BJ (cell line): ENCODE results near the gene NR5A1. TPM values are rescaled to one million over a fixed set of nuclear protein-coding genes. Genes with fewer than 3 reads are reported as not detected.

Experiments used
- CTCF ChIA-PET: fragments of 350-600 bp; formaldehyde crosslinking; extraction: SDS; loops from one replicate; lab custom pipeline; 2021; ENCODE audit warnings: antibody characterized with exemption, inconsistent platforms; lab: Yijun Ruan, JAX
- POLR2A ChIA-PET: fragments of 300-600 bp; sonication (Branson Sonifier 250); formaldehyde crosslinking; extraction: SDS; loops from one replicate; lab custom pipeline; 2021; ENCODE audit warnings: antibody characterized with exemption; lab: Charles Lee
- DNase-seq: peaks from one replicate; pipeline ENCODE4 v3.0.0-alpha.2; 2011; ENCODE audit warnings: low read depth
- H3K27me3 ChIP-seq: 2 replicates; pipeline ENCODE4 v1.6.0; 2011; ENCODE audit warnings: low read length; ENCODE audit not compliant: control insufficient read depth, insufficient read depth
- H3K36me3 ChIP-seq: 2 replicates; pipeline ENCODE4 v1.5.1; 2011; ENCODE audit warnings: low read length; ENCODE audit not compliant: control insufficient read depth, insufficient read depth
- H3K4me3 ChIP-seq: 2 replicates; pipeline ENCODE4 v1.5.1; 2011; ENCODE audit warnings: low read depth, mild to moderate bottlenecking, control low read depth, low read length
- polyA plus RNA-seq: library from polyadenylated mRNA; depleted of rRNA; stranded (reverse); fragments of >200 nt; gene quantifications from 2 replicates; pipeline ENCODE4 v1.2.3, GENCODE V29; 2011
- TF ChIP-seq, protein P1 (sequence below): IDR thresholded peaks from 2 replicates; pipeline ENCODE4 v1.5.1; 2011; ENCODE audit warnings: low read depth, mild to moderate bottlenecking, control low read depth, inconsistent platforms, low read length, moderate library complexity; ENCODE audit not compliant: insufficient read depth

Gene NR5A1
- polyA plus RNA-seq, 1 experiment, result not detected

DNA sequence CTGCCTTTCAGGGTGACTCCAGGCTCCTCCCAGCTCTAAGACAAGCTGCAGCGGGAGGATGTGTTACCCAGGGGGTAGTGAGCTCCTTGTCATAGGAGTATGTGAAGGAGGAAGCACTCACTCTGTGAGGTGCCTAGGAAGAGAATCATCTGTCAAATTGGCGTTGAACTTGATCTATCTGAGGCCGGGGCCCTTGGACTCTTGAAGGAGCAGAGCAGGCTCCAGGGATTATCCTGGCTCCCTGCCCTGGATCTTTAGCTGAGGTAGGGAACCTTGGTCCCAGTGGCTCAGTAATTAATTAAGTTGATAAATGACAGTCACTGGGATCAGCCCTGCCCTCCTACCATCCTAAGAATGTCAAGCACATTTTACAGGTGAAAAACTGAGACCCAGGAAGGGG lies 41.5 kb downstream of the NR5A1 start:
- ChIA-PET CTCF (no interaction called here), POLR2A (no interaction called here)
- TF ChIP-seq, protein P1, sequence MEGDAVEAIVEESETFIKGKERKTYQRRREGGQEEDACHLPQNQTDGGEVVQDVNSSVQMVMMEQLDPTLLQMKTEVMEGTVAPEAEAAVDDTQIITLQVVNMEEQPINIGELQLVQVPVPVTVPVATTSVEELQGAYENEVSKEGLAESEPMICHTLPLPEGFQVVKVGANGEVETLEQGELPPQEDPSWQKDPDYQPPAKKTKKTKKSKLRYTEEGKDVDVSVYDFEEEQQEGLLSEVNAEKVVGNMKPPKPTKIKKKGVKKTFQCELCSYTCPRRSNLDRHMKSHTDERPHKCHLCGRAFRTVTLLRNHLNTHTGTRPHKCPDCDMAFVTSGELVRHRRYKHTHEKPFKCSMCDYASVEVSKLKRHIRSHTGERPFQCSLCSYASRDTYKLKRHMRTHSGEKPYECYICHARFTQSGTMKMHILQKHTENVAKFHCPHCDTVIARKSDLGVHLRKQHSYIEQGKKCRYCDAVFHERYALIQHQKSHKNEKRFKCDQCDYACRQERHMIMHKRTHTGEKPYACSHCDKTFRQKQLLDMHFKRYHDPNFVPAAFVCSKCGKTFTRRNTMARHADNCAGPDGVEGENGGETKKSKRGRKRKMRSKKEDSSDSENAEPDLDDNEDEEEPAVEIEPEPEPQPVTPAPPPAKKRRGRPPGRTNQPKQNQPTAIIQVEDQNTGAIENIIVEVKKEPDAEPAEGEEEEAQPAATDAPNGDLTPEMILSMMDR, result no peak
- Histone ChIP-seq H3K36me3 (no peaks in the 10 kb centered on the region), H3K4me3 (no peak overlapping the region), H3K27me3 (peaks cover 5% of the 10 kb centered on the region)
- no peak for DNase-seq

DNA sequence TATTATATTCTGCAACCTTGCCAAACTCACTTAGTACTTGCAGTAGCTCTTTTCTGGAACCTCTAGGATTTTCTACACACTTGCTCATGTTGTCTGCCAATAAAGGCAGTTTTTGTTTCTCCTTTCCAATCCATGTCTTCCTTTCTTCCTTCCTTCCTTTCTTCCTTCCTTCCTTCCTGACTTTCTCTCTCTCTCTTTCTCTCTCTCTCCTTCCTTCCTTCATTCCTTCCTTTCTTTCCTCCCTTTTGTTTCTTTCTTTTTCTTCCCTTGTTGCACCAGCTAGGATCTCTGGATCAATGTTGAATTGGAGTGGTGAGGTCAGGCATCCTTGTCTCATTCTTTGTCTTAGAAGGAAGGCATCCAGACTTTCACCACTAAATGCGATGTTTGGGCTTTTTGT lies 44.5 kb downstream of the NR5A1 start:
- H3K27me3 ChIP-seq, result no peaks in the 10 kb centered on the region; the same call in 1 of the 2 replicates
- DNase-seq, result no peak
- POLR2A ChIA-PET, result no interaction called here
- CTCF ChIA-PET, result interaction anchor here (0.9 kb wide), 1 partner anchor 8 kb away, joined by 4 read pairs; no protein-coding TSS in a partner anchor
- H3K4me3 ChIP-seq, result no peak overlapping the region
- no peaks in the 10 kb centered on the region for H3K36me3 ChIP-seq
- TF ChIP-seq, protein P1, result no peak

DNA sequence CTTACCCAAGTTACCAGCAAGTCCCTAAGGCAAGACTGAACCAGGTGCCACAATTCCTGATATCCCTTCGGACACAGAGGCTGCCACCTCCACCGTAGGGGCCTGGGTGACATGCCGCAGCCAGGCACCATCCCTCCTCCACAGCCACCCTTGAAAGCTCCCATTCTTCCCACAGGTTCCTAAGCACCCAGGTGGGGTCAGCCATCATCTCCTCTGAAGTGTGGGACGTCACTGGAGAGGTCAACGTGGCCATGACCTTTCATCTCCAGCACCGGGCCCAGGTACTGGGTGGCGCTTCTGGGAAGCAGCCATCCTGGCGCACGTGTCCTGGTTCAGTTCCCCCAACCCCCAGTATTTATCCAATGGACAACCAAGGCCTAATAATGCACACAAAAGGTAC lies 48.8 kb downstream of the NR5A1 start:
- Histone ChIP-seq H3K4me3 (no peak overlapping the region), H3K36me3 (no peaks in the 10 kb centered on the region), H3K27me3 (peaks cover 6% of the 10 kb centered on the region)
- DNase-seq, result no peak
- TF ChIP-seq, protein P1, result no peak
- ChIA-PET CTCF (no interaction called here), POLR2A (no interaction called here)

DNA sequence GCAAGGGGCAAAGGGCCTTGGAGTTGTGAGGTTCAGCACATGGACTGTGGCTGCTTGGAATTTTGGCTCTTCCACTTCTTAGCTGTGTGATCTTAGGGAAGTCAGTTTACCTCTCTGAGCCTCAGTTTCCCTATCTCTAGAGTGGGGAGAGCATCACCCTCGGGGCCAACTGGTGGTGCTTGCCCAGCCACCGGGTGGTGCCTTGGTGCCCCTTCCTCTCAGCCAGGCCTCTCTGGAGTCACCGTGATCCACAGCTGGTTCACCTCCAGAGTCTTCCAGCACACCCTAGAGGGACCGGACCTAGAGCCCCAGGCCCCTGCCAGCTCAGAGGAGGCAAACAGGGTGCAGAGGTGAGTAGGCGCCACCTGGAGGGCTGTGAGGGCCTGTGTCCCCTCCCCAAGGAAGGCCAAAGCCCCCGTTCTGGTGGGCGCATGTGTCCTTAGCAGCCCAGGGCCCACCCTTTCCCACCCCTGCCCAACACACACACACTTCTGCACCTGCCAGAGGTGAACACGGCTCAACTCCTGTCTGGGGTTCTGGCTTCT lies 49.2 kb downstream of the NR5A1 start:
- no peak for DNase-seq
- Histone ChIP-seq H3K36me3 (no peaks in the 10 kb centered on the region), H3K27me3 (peaks cover 6% of the 10 kb centered on the region), H3K4me3 (no peak overlapping the region)
- CTCF ChIA-PET, result no interaction called here
- POLR2A ChIA-PET, result no interaction called here
- TF ChIP-seq, protein P1, result no peak

DNA sequence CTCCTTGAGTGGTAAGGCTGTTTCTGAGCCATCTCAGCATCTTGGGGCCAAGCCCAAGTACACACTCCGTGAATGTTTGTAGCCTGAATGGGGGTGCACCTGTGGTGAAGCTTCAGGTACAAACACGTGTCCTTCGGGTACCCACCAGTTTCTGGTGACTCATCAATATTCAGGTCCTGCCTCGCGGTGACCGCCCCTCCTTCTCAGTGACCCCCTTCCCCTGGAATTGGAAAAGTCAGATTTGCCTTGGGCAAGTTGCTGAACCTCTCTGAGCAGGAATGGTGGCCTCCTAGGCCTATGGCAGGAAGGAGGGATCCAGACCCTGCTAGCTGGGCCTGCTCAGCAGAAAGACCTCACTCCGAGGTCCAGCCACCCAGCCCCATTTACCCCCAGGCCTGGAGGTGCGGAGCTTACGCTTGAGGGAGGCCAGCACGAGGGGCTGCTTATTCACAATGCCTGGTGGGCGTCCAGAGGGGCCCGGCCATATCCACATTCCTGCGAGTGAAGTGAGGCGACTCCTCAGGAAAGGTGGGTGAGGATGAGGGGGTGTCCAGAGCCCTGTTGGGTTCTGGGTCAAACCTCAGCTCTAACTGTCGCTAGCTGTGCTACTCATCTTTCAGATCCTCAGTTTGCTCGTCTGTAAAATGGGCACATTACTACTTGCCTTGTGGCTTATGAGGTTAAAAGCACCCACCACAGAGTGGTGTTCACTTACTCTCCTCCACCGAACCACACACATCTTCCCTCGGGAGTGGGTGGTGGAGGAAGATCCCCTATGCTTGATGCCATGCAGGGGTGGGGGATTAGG lies 49.9 kb downstream of the NR5A1 start:
- H3K27me3 ChIP-seq, result peaks cover 11% of the 10 kb centered on the region
- H3K4me3 ChIP-seq, result no peak overlapping the region
- CTCF ChIA-PET, result interaction anchor here (0.9 kb wide), 1 partner anchor 396 kb away, joined by 3 read pairs; the partner anchor contains the start of gene WDR38
- no peaks in the 10 kb centered on the region for H3K36me3 ChIP-seq
- POLR2A ChIA-PET, result no interaction called here
- no peak for DNase-seq
- TF ChIP-seq, protein P1, result no peak
